ENCODE measurements around the gene DTNB.

DNA sequence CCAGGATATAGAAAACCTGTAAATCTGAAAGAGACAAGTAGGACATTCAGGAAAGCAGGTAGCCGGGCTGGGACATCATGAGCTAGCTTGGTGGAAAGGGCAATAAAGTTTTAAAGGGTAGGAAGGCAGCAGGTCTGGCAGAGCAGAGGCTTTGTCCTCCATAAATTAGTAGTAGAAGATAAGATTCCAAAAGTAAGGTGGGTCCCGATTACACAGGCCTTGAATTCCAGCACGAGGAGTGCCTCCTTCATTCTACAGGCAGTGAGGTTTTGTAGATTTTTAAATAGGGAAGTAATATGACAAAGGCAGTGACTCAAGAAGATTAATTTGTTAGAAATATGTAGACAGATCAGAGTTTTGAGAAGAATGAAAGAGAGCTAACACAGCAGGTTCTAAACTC is 160.7 kb downstream of the DTNB start:
- TF ChIP-seq CTCF (conservative IDR thresholded peaks at IDR 0.05) (no peak), EZH2 (IDR thresholded peaks at IDR 0.05; ENCODE audit: low read depth) (no peak)

Measured in PC-9 (cell line).